BE2C (cell line): ENCODE data around the gene SLC30A5.
"Not testable (repeated sequence)": the region's sequence is repeated elsewhere in the genome, so short reads cannot be mapped to it uniquely, and the experiment has no call there.

Source experiments
- DNase-seq: peaks from one replicate; pipeline ENCODE4 v3.0.0-alpha.2; 2020
- H3K27me3 ChIP-seq: fragments of 250-450 bp; sonication (Bioruptor Pico); 2 replicates; pipeline ENCODE4 v1.5.1; 2020; ENCODE audit warnings: mild to moderate bottlenecking
- H3K36me3 ChIP-seq: fragments of 250-450 bp; sonication (Bioruptor Pico); 2 replicates; pipeline ENCODE4 v1.5.1; 2020; ENCODE audit warnings: mild to moderate bottlenecking
- H3K4me1 ChIP-seq: fragments of 250-450 bp; sonication (Bioruptor Pico); 2 replicates; pipeline ENCODE4 v1.5.1; 2020
- H3K4me3 ChIP-seq: 2 replicates; pipeline ENCODE4 v1.5.1; 2011; ENCODE audit warnings: low read depth, low read length
- H3K9me3 ChIP-seq: fragments of 250-450 bp; sonication (Bioruptor Pico); 2 replicates; pipeline ENCODE4 v1.5.1; 2020
- TF ChIP-seq, protein P1 (sequence below): IDR thresholded peaks from 2 replicates; pipeline ENCODE4 v1.5.1; 2012; ENCODE audit warnings: mild to moderate bottlenecking, low read depth, low read length

SLC30A5 gene

DNA sequence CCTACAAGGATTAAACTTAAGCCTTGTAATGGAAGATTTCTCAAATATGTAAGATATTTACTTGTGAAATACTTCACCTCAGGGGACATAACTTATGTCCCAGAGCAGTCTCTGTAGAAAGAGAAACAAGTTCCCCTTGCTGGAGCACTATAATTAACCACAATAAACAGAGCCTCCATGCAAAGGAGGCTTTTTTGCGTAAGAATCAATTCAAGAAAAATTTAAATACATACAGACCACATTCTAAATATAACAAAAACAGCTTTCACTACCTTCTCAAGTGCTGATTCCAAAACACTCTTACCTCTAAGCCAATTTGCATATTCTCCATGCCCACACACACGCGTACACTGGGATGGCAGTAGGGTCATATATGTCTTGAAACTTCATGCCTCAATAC, 42.5 kb downstream of the SLC30A5 start:
- DNase-seq: no peak
- no peaks in the 10 kb centered on the region for H3K36me3 ChIP-seq
- no peak overlapping the region for H3K4me3 ChIP-seq
- no peaks in the 10 kb centered on the region for H3K9me3 ChIP-seq
- no peaks in the 10 kb centered on the region for H3K27me3 ChIP-seq
- TF ChIP-seq, protein P1, sequence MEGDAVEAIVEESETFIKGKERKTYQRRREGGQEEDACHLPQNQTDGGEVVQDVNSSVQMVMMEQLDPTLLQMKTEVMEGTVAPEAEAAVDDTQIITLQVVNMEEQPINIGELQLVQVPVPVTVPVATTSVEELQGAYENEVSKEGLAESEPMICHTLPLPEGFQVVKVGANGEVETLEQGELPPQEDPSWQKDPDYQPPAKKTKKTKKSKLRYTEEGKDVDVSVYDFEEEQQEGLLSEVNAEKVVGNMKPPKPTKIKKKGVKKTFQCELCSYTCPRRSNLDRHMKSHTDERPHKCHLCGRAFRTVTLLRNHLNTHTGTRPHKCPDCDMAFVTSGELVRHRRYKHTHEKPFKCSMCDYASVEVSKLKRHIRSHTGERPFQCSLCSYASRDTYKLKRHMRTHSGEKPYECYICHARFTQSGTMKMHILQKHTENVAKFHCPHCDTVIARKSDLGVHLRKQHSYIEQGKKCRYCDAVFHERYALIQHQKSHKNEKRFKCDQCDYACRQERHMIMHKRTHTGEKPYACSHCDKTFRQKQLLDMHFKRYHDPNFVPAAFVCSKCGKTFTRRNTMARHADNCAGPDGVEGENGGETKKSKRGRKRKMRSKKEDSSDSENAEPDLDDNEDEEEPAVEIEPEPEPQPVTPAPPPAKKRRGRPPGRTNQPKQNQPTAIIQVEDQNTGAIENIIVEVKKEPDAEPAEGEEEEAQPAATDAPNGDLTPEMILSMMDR: no peak
- H3K4me1 ChIP-seq: no peaks in the 10 kb centered on the region

DNA sequence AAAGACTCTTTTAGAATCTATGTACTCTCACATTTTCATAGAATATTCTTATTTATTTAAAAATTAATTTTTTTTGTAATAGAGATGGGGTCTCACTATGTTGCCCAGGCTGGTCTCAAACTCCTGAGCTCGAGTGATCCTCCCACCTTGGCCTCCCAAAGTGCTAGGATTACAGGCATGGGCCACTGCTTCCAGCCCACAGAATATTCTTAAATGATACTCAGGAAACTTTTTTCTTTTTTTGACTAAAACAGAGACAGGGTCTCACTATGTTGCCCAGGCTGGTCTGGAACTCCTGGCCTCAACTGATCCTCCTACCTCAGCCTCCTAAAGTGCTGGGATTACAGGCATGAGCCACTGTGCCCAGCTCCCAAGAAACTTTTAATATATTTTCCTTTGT, 43.4 kb downstream of the SLC30A5 start:
- not testable (repeated sequence) for H3K36me3 ChIP-seq, H3K9me3 ChIP-seq, H3K4me1 ChIP-seq

DNA sequence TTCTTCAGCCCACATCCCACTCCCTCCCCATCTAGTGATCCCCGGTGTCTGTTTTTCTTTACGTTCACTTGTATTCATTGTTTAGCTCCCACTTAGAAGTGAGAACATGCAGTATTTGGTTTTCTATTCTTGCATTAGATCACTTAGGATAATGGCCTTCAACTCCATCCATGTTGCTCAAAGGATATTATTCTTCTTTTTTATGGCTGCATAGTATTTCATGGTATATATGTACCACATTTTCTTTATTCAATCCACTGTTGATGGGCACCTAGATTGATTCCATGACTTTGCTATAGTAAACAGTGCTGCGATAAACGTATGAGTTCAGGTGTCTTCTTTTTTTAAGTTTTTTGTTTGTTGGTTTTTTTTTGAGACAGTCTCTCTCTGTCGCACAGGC, 44.0 kb downstream of the SLC30A5 start:
- Histone ChIP-seq H3K36me3 (no peaks in the 10 kb centered on the region), H3K4me1 (no peaks in the 10 kb centered on the region), H3K27me3 (no peaks in the 10 kb centered on the region), H3K9me3 (no peaks in the 10 kb centered on the region), H3K4me3 (no peak overlapping the region)
- TF ChIP-seq, protein P1: no peak
- no peak for DNase-seq

More for the DNA sequence above, 43.4 kb downstream of the SLC30A5 start:
- not testable (repeated sequence) for H3K4me3 ChIP-seq, H3K27me3 ChIP-seq, DNase-seq

DNA sequence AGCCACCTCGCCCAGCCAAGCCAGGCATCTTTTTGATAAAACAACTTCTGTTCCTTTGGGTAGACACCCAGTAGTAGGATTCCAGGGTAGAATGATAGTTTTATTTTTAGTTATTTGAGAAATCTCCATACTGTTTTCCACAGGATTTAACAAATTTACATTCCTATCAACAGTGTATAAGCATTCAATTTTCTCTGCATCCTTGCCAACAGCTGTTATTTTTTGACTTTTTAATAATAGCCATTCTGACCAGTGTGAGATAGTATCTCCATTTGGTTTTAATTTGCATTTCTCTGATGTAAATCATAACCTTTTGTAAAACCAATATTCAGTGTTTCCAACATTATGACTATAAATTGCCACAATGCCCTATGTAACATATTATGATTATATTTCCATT, 45.0 kb downstream of the SLC30A5 start:
- no peaks in the 10 kb centered on the region for H3K27me3 ChIP-seq
- DNase-seq: no peak
- no peaks in the 10 kb centered on the region for H3K9me3 ChIP-seq
- H3K36me3 ChIP-seq: no peaks in the 10 kb centered on the region
- no peaks in the 10 kb centered on the region for H3K4me1 ChIP-seq
- H3K4me3 ChIP-seq: no peak overlapping the region
- TF ChIP-seq, protein P1: no peak

DNA sequence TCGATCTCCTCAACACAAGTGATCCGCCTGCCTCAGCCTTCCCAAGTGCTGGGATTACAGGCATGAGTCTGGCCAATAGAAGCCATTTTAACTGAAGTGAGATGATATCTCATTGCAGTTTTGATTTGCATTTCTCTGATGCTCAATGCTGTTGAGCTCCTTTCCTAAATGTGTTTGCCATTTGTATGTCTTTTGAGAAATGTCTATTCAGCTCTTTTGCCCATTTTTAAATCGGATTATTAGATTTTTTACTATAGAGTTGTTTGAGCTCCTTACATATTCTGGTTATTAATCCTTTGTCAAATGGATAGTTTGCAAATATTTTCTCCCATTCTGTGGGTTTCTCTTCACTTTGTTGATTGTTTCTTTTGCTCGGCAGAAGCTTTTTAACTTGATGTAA, 46.4 kb downstream of the SLC30A5 start:
- not testable (repeated sequence) for H3K4me1 ChIP-seq, DNase-seq, H3K36me3 ChIP-seq, H3K27me3 ChIP-seq, H3K4me3 ChIP-seq, H3K9me3 ChIP-seq

DNA sequence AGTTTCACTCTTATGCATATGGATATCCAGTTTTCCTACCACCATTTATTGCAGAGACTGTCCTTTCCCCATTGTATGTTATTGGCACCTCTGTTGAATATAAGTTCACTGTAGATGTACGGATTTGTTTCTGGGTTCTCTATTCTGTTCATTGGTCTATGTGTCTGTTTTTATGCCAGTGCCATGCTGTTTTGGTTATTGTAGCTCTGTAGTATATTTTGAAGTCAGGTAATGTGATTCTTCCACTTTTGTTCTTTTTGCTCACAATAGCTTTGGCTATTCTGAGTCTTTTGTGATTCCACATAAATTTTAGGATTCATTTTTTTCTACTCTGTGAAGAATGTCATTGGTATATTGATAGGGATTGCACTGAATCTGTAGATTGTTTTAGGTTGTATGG, 47.0 kb downstream of the SLC30A5 start:
- H3K9me3 ChIP-seq: no peaks in the 10 kb centered on the region
- TF ChIP-seq, protein P1: no peak
- no peaks in the 10 kb centered on the region for H3K27me3 ChIP-seq
- H3K4me3 ChIP-seq: no peak overlapping the region
- no peaks in the 10 kb centered on the region for H3K4me1 ChIP-seq
- no peaks in the 10 kb centered on the region for H3K36me3 ChIP-seq
- no peak for DNase-seq

DNA sequence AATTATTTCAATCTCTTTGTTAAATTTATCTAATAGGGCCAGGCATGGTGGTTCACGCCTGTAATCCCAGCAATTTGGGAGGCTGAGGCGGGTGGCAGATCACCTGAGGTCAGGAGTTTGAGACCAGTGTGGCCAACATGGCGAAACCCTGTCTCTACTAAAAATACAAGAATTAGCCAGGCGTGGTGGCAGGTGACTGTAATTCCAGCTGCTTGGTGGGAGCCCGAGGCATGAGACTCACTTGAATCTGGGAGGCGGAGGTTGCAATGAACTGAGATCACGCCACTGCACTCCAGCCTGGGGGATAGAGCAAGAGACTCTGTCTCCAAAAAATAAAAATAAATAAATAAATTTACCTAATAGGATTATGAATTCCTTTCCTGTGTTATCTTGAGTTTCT, 54.8 kb downstream of the SLC30A5 start:
- H3K4me3 ChIP-seq, DNase-seq, H3K4me1 ChIP-seq: not testable (repeated sequence)

DNA sequence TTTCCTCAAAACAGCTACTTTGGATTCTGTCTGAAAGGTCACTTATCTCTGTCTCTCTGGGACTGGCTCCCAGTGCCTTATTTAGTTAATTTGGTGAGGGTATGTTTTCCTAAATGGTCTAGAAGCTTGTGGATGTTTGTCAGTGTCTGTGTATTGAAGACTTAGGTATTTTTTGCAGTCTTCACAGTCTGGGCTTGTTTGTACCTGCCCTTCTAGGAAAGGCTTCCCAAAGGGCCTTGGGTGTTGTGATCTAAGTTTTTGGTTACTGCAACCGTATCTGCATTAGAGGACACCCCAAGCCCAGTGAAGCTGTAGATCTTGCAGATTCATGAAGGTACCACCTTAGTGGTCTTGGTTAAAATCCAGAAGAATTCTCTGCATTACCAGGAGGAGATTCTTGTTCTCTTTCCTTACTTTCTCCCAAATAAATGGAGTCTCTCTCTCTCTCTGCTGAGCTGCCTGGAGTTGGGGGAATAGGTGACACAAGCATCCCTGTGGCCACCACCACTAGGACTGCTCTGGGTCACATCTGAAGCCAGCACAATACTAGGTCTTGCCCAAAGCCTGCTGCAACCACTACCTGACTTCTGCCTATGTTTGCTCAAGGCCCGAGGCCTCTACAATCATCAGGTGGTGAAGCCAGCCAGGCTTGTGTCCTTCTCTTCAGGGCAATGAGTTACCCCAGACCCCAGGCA, 55.3 kb downstream of the SLC30A5 start:
- TF ChIP-seq, protein P1: no peak
- no peaks in the 10 kb centered on the region for H3K4me1 ChIP-seq
- H3K36me3 ChIP-seq: no peaks in the 10 kb centered on the region
- DNase-seq: no peak
- H3K27me3 ChIP-seq: no peaks in the 10 kb centered on the region
- no peak overlapping the region for H3K4me3 ChIP-seq
- no peaks in the 10 kb centered on the region for H3K9me3 ChIP-seq

More for the DNA sequence above, 54.8 kb downstream of the SLC30A5 start:
- not testable (repeated sequence) for H3K9me3 ChIP-seq, H3K36me3 ChIP-seq, H3K27me3 ChIP-seq
